GM19240 (cell line): ENCODE measurements around the gene ZNF256.

Experiments used
- DNase-seq: peaks from one replicate; pipeline ENCODE4 v3.0.0; 2011; ENCODE audit warnings: low spot score; ENCODE audit not compliant: insufficient read length

Gene ZNF256

GRCh38 chr19:57947419-57948134 lies at the start of gene ZNF256:
Gene ZNF256 (minus strand): TSS chr19:57947706. CDS start chr19:57947474, 232 bp downstream.
- peak; percentile 70 for DNase-seq

DNA sequence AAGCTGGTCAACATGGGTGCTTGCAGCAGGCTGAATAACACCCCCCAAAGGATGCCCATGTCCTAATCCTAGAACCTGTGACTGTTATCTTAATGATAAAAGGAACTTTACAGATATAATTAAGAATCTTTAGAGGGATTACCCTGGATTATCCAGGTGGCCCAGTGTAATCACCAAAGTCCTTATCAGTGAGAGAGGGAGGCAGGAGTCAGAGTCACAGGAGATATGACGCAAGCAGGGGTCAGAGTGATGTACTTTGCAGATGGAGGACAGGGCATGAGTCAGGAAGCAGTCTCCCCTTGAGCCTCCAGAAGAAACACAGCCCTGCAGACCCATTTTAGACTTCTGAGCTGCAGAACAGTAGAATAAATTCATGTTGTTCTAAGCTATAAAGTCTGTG lies 45.3 kb upstream of the ZNF256 start:
- no peak for DNase-seq

GRCh38 chr19:57978586-57979289 lies 31.2 kb upstream of the ZNF256 start:
- DNase-seq, result no peak

DNA sequence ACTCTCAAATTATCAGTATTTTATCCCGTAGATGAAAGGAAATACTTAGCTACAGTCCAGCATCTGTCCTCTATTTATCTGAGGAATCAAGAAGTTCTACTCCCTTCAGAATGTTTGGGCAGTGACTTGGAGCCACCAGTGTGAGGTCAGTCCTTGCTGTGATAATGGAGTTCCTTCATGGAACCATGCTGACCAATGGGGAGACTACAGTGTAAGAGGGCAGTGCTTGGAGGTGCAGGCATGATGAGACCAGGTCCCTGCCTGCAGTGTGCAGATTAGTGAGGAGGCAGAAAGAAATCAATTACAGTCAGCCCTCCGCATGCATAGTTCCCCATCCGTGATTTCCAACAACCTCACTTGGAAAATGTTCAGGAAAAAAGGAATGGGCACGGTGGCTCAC lies 26.9 kb upstream of the ZNF256 start, which contains the start of gene C19orf18:
Gene C19orf18 (minus strand): TSS at position 101 of the 400 bp plus-strand sequence. CDS start 102 bp downstream, outside the sequence.
- DNase-seq, result no peak

DNA sequence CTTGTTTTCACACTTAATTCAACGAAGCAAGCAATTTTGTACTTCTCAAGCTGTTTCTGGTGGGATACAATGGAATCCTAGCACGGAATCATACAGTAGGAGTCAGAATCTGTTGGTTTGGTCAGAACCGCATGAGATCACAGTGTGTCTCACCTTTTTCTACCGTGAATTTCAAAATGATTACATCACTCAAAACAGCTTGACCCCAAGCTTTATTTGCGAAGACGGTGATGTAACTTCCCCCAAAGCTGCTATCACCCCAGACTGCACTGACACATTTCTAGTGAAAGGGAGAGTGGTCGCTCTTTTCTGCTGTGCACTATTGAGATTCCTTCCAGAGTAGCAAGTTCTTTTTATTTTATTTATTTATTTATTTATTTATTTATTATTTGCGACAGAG lies 17.3 kb upstream of the ZNF256 start:
- DNase-seq, result no peak

DNA sequence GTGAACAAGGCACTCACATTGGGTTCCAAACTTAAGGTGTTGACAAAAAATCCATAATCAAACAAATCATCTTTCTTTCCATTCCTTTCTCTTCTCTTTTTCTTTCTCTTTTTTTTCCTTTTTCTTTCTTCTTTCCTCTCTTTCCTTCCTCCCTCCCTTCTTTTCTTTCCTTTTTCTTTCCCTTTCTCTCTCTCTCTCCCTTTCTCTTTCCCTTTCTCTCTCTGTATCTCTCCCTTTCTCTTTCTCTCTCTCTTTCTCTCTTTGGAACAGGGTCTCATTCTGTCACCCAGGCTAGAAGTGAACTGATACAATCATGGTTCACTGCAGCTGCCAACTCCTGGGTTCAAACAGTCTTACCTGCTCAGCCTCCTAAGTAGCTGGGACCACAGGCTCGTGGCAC lies 14.3 kb upstream of the ZNF256 start:
- no peak for DNase-seq

- no peak for DNase-seq
These were observed 7.5 kb upstream of the ZNF256 start for GRCh38 chr19:57954996-57955395.

DNA sequence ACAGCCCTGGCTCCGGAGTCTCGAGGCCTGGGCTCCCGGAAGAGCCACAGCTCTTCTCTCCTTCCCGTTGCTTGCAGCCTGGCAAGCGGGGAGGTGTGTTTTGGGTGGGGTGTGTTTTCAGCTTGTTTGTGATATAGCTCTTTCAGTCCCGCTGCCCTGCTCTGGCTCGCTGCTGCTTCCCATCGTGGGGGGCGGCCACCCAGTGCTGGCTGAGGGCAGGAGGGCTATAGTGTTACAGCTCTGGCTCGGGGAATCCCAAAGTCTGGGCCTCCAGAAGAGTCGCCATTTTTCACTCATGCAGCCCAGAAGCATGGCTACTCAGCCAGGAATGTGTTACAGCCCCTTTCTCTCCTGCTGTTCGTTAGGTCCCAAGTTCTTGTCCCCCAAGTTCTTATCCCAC lies 2.2 kb upstream of the ZNF256 start:
- no peak for DNase-seq

- no peak for DNase-seq
These were observed 1.8 kb upstream of the ZNF256 start for GRCh38 chr19:57949296-57949695.

- DNase-seq, result no peak
These were observed 453 bp downstream of the ZNF256 start for GRCh38 chr19:57947088-57947418.

DNA sequence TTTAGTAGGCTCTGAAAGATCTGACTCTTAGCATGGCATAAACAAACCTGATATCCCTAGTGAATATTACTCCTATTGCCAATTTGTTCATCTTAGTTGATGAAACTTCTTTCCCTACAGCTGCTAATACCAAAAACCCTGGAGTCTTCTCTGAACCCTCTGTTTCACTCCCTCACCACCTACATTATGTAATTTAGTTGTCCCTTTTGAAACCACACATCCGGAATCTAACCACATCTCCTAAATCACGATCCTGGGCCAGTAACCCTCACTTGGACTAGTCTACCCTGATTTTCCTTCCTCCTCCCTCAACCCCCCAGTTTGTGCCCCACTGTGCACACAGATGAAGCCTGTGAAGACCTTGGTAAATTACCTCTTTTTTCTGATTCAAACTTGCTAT lies 1.2 kb downstream of the ZNF256 start:
- no peak for DNase-seq

GRCh38 chr19:57941593-57941992 lies 5.9 kb downstream of the ZNF256 start:
- no peak for DNase-seq

DNA sequence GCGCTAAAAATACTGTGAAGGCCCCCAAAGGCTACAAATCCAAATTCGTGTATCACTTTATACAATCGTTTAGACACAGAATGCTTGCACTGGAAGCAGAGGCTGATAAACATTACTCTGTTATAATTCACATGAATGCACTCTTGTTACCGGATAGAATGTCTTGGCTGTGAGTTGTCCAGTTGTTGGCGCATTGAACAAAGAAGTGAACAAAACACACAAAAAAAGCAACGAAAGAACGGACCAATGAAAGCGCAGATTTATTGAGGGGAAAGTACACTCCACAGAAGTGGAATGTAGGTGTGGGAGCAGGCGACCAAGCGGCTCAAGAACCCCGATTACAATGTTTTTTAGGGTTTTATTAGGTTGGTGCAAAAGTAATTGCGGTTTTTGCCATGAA lies 11.8 kb downstream of the ZNF256 start:
- no peak for DNase-seq

GRCh38 chr19:57934820-57935665 lies 12.5 kb downstream of the ZNF256 start, which contains the start of gene ZNF418:
Gene ZNF418 (minus strand): TSS chr19:57935402. CDS start chr19:57933822, 1,580 bp downstream.
- no peak for DNase-seq

GRCh38 chr19:57927587-57927986 lies 19.9 kb downstream of the ZNF256 start:
- DNase-seq, result no peak

DNA sequence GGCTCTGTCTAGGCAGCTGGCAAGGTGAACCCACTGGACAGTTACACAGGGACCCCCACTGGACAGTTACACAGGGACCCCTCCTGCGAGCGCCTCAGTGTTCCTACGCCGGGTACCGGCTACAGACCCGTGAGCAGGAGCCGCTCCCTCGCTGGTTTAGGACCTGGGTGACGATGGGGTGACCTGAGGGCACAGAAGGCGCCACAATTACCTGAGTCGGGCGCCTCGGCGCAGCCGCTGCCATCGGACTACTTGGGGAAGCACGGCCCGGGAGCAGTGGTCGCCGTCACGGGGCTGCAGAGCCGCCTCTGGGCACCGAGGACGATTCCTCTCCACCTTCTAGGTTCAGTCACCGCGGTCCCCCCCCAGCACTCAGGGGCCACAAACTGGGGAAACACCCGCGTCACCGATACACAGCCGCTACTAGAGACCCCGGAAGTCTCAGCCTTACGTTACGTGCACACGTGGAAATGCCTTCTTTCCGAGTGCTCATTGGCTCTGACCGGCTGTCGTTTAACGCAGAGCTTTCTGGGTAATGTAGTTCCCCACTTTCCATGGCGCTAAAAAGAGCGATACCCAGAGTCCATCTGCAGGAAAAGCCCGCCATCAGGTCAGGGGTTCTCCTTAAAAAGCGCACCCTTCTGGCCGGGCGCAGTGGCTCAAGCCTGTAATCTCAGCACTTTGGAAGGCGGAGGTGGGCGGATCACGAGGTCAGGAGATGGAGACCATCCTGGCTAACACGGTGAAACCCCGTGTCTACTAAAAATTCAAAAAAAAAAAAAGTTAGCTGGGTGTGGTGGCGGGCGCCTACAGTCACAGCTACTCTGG lies 31.1 kb downstream of the ZNF256 start, which contains the start of gene ZNF417:
Gene ZNF417 (minus strand): TSS at position 425 of the 828 bp plus-strand sequence. CDS start 181 bp downstream, at position 244.
- peak; percentile 84 for DNase-seq

- no peak for DNase-seq
These were observed 33.0 kb downstream of the ZNF256 start for GRCh38 chr19:57914531-57914930.

DNA sequence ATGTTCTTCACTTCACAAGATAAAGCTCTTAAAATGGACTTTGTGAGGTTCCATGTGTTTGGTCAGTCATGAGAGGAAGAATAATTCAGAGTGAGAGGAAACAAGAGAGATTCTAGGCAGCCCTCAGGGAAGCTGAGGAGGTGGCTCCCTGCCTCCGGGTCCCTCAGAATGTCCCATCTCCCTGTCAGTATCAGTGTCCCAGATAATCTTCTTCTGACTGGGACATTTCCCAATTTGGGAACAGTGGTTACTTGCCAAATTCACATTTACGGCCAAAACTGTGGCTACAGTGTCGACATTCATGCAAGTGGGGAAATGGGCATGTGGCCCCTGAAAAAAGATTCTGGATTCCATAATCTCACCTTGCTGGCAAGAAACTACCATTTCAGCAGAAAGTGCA lies 40.1 kb downstream of the ZNF256 start:
- DNase-seq, result no peak

- no peak for DNase-seq
These were observed 42.2 kb downstream of the ZNF256 start for GRCh38 chr19:57905258-57905657.

GRCh38 chr19:57903618-57904184 lies 43.8 kb downstream of the ZNF256 start:
- no peak for DNase-seq

DNA sequence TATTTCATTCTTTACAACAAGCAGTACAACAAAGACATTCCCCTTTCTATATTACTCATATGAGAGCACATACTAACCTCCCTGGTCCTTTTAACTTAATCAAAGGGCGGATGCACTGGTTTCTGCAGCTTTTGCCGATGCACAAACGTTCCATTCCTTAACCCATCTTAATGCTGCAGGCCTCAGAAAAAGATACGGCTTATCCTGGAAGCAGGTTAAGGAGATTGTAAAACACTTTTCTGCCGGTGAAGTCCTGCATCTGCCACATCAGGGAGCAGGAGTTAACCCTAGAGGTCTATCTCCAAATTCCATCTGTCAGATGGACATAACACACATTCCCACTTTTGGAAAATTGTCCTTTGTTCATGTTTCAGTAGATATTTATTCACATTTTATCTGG lies 47.2 kb downstream of the ZNF256 start:
- no peak for DNase-seq
